C4-2B (cell line): ENCODE results near the gene AKAP7.

Experiments
- H3K27ac ChIP-seq: fragments of 450-650 bp; 2 replicates; pipeline ENCODE4 v1.5.1; 2017
- ZFX ChIP-seq: fragments of 450-650 bp; IDR thresholded peaks from 2 replicates; pipeline ENCODE4 v1.6.1; 2017
- TF ChIP-seq, protein P1 (sequence below): fragments of 450-650 bp; conservative IDR thresholded peaks from 2 replicates; pipeline ENCODE4 v1.5.1; 2017; ENCODE audit warnings: mild to moderate bottlenecking

Gene AKAP7

GRCh38 chr6:131199568-131200272 lies 64.5 kb downstream of the AKAP7 start:
- no peak overlapping the region for H3K27ac ChIP-seq
- no peak for TF ChIP-seq ZFX
- TF ChIP-seq, protein P1, sequence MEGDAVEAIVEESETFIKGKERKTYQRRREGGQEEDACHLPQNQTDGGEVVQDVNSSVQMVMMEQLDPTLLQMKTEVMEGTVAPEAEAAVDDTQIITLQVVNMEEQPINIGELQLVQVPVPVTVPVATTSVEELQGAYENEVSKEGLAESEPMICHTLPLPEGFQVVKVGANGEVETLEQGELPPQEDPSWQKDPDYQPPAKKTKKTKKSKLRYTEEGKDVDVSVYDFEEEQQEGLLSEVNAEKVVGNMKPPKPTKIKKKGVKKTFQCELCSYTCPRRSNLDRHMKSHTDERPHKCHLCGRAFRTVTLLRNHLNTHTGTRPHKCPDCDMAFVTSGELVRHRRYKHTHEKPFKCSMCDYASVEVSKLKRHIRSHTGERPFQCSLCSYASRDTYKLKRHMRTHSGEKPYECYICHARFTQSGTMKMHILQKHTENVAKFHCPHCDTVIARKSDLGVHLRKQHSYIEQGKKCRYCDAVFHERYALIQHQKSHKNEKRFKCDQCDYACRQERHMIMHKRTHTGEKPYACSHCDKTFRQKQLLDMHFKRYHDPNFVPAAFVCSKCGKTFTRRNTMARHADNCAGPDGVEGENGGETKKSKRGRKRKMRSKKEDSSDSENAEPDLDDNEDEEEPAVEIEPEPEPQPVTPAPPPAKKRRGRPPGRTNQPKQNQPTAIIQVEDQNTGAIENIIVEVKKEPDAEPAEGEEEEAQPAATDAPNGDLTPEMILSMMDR, result peak; percentile 62

DNA sequence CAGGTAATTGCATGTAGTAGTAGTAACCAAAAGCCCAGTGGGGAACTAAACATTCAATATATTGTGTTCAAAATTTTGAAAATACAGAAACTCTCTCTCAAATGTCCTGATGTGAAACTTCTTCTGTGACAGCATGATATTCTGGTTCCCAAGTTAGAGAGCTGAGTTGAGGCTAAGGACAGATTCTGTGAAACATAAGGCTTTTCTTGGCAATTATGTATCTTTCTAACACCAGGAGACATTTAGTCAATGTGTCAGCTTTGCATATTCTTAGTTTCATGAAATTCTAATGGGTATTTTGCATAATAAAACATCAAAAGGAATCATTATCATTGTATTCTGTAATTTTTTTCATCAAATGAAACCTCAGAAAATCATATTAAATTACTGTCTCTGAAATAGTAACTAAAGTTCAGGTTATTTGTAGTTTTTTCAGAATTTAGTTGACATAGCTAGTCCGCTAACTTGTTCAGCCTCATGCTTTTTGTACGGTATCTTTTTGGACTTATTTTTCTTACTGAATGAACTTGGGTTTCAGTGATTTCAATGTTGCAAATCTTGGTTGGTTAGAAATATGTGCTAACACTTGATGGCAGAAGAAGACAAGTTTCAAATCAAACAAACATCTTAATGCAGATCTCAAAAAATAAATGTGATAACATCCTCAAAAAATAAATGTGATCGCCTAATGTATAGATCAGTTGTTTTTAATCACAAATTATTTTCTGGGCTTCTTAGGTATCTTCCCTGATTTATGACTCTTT lies 70.4 kb downstream of the AKAP7 start:
- no peak overlapping the region for H3K27ac ChIP-seq
- TF ChIP-seq, protein P1, result peak; percentile 10; the same call in 1 of the 2 replicates
- no peak for TF ChIP-seq ZFX

DNA sequence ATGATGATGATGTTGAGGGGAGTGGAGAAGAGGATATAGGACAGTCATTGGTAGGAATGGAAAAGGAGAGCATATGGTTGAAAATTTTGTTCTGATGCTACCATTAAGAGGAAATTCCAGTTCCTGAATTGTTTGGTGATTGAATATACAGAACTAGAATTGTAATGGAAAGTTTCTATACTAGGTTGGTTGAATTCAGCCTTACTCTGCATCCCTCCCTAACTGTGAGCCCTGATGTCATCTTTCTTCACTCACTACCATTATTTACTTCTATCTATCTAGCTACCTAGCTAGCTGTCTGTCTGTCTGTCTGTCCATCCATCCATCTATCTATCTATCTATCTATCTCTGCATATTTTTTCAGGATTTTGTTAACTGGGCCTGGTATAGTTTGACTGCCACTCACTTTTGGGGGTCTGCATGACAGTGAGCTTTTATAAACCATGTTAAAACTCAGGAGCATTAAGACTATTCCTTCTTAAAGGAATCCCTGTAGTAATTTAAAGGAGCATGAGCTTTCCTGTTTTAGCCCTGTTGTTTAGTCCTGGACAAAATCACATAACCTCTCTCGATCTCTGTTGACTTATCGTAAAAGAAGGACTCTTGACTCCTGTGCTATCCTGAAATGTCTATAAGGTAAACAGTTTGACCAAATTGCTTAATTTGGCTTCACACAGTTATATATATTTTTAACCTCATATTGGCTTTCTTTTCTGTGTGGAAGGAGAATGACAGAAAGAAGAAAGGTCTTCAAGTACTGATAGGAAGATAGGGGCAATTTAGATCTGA lies 71.4 kb downstream of the AKAP7 start:
- TF ChIP-seq ZFX, result no peak
- TF ChIP-seq, protein P1, result no peak

DNA sequence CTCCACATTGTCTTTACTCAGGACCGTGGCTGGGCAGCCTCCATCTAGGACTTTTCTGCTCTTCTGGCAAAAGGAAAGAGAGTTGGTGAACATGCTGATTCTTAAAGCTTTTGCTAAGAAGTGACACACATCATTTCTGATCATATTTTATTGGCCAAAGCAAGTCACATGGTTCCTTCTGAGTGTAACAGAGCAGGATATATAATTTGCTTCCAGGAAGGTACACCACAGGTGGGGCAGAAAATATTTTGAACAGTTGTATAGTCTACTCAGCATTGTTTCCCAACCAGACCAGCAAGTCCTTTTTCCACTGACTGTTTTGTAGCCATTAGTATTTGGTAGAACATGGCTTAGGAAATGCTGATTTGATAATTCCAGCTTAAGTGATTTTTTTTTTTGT lies 73.5 kb downstream of the AKAP7 start:
- TF ChIP-seq, protein P1, result no peak
- TF ChIP-seq ZFX, result no peak
- H3K27ac ChIP-seq, result no peak overlapping the region

More for the DNA sequence above, 71.4 kb downstream of the AKAP7 start:
- no peak overlapping the region for H3K27ac ChIP-seq

- TF ChIP-seq ZFX, result no peak
- TF ChIP-seq, protein P1, result no peak
- H3K27ac ChIP-seq, result no peak overlapping the region
Observed at GRCh38 chr6:131210469-131210868, 75.2 kb downstream of the AKAP7 start.

- TF ChIP-seq ZFX, result no peak
- TF ChIP-seq, protein P1, result no peak
- no peak overlapping the region for H3K27ac ChIP-seq
Observed at GRCh38 chr6:131212024-131212423, 76.8 kb downstream of the AKAP7 start.
